GM19240 (cell line): ENCODE results near the gene MYOM3.

Experiments used
- DNase-seq: peaks from one replicate; pipeline ENCODE4 v3.0.0; 2011; ENCODE audit warnings: low spot score; ENCODE audit not compliant: insufficient read length

Gene MYOM3

DNA sequence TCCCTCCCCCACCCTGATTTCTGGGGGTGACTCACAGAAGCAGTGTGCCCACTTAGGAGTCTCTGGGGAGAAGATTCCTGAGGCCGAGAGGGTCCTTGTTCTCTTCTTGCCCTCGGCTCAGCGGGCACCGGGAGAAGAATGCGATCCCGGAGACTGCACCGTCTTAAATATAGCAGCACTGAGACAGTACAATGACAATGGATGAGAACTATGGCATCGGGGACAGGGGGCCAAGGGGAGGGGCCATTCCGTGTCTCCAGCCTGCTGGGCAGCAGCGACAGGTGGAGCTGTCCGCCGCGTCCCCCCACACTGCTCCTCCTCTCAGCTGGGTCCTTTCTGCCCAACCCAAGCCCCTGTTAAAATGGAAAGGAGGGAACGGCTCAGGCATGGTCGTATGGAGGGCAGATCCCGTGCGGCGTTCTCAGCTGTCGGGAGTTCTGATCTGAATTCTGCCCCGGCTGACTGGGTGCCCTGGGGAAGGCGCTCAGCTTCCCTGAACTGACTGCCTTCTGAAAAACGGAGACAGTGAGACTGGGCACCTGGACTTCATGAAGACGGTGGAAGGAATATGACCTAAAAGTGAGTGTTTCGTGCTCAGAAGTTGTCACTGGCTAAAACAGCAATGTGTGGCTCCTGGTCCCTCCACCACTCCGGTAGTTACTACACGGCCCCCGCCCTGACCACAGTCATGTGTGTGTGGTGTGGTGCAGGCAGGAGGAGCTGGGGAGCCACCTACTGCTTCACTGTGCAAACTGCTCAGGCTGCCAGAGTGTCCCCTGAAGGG lies at the start of gene MYOM3:
Gene MYOM3 (minus strand): TSS at position 140 of the 784 bp plus-strand sequence. CDS start 3,499 bp downstream, outside the sequence.
- peak; percentile 59 for DNase-seq

DNA sequence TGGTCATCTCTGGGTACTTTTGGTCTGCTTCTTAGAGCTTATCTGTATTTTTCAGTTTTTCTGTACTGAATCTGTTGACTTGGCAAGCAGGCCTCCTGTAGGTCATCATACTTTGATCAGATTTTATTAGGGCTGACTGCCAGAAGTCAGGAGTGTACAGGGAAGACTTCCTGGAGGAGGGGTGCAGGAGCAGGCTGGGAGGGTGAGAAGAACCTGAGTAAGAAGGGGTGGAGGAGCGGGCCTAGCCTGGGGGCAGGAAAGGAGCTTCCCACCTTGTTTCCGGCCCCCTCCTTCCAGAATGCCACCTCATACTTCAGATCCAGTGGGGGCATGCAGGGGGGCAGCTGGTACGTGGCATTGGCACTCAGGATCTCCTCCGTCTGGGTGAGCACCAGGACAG lies 49.3 kb upstream of the MYOM3 start:
- DNase-seq: no peak

GRCh38 chr1:24159366-24159765 lies 47.4 kb upstream of the MYOM3 start:
- no peak for DNase-seq

DNA sequence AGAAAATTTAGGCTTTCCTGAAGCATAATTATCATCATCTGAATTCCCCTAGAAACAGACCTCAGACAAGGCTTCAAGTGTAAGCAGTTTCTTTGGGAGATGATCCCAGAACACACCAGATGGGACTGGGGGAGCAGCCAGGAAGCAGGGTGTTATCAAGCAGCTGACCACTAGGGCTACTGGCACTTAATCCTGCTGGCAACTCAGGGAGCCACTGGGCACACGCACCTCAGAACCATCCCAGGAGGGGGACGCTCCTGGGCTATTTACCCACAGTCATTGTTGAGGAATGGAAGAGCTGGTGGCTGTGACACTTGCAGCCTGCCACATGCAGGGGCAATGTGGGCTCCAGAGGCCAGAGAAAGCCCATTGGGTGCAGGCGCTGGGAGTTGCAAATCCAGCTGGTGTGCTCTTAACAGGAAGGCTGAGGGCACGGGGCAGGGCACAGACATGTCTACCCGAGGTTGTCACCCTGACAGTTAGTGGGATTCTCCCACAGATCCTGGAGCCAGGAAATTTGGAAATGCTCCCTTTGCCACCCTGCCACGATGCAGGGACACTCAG lies 46.1 kb upstream of the MYOM3 start:
- DNase-seq: no peak

DNA sequence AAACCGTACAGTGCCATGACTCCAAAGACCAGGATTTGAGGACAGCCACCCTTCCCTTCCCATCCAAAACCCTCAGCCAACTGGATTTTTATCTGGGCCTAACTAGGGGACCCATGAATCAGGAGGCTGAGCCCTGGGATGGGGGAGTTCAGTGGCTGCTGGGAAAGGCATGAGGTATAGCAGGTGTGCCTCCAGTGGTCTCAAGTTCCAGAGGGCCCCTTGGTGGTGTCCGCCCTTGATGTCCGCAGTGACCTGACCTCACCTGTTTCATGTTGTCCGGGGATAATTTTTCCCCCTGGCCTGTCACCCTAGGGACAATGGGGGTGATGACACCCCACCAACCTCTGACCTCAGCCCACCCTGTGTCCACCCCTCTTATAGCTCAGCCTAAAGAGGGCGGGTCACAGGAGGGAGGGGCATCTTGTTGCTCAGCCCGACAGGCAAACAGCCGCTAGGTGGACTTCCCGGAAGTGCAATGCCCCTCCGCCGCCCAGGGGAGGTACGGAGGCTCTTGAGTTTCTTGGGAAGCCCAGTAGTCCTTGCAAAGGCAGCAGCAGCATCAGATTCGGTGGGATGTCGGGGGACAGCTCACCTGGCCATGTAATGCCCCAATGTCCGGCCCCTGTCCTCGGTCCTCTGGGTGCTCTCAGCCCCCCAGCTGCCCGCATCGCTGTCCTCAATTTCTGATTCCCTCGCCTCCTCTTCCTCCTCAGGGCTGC lies 44.8 kb upstream of the MYOM3 start:
- no peak for DNase-seq

DNA sequence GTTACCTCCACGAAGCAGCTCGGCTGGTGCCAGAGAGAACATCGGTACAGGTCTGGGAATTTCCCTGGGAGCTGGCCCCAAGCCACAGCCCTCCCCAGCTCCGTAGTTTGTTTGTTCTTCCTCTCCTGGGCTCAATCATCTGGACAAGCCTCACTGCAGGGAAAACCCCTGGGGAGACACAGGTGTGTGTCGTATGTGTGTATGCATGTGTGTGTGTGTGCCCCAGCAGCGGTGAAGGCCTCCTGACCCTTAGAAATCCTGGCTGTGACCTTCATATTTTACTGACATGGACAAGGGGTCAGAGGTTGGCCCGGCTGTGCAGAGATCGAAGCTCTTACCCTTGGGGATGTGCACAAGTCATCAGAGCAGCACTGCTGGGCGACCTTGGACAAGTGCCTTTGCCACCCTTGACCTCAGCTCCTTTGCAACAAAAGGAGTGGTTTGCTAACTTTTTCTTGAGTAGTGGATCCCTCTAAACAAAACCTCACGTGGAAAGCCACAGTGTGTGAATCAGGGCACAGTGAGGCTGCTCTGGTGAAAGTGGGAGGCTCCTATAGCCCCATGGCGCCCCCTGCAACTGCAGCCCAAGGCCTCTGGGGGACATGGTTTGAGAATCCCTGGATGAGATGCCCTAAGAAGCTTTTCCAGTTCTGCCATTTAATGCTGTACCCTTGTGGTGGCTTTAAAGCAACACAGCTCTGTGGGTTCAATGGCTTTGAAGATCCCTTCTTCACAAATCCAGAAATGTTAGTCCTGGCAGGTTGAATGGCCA lies 43.3 kb upstream of the MYOM3 start:
- DNase-seq: no peak

DNA sequence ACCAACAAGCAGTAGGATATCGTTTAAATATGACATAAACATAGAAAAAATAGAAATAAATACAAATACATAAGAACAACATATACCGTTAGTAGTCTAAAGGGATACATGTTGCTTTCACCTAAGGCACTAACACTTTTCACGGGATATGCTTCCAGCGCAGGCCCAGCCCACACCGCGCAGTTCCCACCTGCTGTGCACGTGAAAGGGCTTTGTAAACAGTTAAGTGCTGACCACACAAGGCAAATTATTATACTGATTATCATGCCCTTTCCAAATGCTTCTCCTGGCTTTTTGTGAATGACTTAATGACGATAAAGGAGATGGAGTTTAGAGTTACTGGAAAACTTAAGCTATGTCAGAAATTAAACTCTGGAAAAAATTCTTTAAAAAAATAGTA lies 42.3 kb upstream of the MYOM3 start:
- DNase-seq: no peak

DNA sequence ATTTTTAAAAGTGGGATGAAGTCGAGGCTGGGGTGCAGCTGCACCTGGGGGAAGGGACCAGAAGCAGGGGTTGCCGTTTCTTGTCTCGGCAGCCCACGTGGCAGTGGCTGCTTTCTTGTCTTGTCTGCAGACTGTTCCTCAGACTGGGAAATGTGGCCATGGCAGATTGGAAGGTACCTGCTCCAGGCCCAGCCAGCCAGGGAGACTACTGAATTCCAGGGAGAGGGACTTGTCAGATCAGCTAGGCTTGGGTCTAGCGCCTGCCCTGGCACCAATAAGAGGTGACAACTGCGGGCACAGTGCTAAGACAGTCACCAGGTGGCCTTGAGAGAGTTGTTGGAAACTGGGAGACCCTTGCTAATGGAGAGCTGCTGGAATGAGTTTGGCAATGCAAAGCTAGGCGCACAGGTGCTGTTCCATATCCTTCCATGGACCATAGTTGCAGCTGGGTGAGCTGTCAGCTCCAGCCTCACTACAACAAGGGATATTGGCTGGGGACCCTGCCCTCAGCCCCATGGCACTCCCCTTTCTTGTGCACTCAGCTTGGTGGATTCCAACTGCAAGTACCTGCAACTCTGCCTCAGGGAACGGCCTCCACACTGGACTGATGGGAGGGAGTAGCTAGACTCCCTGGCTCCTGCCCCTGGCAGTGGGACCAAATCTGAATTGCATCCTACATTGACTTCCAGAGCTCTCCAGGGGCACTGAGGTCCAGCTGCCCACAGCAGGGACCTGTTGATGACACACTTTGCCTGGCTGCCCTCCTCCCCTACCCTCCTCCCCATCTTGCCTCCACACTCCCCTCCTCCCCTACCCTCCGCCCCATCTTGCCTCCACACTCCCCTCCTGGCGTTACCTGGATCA lies 40.9 kb upstream of the MYOM3 start:
- DNase-seq: no peak

GRCh38 chr1:24151175-24151533 lies 39.2 kb upstream of the MYOM3 start:
- DNase-seq: no peak

DNA sequence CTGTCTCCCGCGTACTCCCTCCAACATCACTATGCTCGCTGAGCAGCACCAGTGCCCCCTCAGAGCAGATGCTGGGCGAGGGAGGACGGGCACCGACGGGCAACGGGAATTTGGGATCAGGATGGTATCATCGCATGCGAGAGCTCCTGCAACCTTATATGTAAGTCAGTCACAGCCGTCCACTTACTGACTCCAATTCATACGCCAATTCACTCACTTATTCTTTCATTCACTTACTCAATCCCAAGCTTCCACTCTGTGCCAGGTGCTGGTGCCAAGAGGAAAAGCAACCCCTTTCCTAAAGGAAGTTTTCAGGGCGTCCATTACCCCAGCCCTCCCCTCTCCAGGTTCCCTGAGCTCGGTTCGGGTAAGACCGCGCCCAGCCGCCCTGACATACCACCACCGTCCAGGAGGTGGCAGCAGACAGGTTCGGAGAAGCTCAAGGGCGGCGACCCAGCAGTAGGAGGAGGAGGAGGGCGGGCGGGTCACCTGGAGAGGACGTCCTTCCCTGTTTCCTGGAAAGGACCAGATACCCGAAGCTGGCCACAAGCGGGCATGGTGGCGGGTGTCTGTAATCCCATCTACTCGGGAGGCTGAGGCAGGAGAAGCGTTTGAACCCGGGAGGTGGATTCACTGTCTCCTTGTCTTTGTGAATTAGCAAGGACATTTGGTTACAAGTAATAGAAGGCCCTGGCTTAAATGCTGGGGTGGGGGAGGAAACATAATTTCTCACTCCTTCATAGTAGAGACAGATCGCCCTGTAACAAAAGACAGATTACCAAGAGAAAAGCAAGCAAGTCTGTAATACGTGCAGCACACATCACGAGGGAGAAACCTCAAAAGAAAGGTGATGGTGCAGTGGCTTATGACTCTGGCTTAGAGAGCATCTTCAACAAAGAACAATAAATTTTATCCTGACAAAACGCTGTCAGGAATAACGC lies 38.6 kb upstream of the MYOM3 start:
- DNase-seq: peak; percentile 84

GRCh38 chr1:24149866-24150233 lies 37.9 kb upstream of the MYOM3 start:
- DNase-seq: no peak

DNA sequence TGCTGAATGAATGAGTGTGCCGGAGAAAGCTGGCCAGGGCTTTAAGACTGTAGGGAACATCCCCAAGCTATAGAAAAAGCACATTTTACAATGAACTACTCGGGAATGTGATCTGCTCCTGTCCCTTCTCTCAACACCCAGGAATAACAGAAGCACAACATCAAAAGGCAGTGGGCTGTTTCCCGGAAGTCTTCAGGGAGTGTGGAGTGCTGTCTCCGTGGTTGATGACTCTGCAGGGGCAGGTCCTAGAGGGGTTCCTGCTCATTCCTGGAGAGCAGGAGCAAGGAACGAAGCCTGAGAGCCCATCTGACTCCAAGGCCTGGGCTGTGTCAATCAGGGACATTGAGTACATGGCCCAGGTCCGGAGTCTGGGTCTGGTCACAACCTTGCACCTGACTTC lies 35.9 kb upstream of the MYOM3 start:
- no peak for DNase-seq

DNA sequence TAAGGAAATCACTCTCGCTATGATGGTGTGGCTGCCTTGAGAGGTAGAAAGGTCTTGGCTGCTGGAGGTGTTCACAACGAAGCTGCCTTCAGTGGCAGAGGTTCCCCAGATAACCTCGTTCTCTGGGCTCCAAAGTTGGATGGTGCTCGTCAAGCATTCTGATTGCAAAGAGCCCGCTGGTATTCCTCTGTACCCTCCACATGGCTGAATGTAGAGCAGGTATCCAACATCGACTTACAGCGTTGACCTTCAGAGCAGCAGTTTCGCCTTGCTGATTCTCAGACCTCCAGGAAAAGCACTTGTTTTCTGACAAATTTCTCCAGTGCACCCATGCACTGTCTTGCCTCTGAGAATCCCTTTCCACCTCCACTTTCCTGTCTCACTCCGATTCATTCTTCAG lies 35.3 kb upstream of the MYOM3 start:
- no peak for DNase-seq

DNA sequence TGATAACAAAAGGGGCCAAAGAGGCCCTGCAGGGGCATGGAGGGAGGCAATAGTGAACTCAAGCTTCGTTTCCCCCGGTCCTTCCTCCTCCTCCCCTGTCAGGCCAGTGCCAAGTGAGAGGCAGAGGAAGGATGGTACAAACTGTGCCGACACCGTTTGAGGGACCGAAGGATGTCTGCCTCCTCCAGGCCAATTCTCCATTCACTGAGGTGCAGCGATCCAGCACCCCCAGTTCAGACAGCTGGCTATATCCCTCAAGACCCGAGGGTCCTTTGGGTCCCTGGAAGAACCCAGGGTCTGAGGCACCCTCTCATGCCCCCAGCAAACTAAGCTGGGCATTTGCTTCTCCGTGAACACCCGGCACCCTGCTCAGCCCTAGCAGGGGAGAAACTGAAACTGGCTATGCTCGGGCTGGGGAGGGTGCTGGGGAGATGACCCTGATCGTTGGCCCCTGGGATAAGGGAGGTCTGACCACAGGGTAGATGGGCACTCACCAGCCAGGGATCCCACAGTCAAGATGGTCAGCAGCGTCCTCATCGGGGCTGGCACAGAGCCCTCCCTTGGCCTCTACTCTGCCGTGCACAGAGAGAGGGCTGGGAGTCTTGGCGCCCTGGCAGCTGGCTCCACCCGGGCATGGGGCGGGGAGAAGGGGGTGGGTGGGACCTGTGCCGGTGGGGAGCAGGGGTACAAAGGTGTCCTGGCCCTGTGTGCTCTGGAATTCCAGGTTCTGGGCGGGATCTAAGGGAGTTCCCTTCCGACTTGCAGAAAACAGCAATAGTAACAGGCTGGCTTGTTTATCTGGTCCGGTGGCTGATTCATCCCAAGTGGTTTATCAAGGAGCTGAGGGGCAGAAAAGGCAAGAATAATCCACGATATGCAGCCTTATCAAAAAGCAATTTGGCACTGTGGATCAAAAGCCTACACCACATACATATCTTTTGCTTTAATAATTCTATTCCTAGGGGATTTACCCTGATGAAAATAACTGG lies 30.9 kb upstream of the MYOM3 start, which contains the start of gene IL22RA1:
Gene IL22RA1 (minus strand): TSS at position 595 of the 989 bp plus-strand sequence. CDS start 58 bp downstream, at position 537.
- DNase-seq: no peak

DNA sequence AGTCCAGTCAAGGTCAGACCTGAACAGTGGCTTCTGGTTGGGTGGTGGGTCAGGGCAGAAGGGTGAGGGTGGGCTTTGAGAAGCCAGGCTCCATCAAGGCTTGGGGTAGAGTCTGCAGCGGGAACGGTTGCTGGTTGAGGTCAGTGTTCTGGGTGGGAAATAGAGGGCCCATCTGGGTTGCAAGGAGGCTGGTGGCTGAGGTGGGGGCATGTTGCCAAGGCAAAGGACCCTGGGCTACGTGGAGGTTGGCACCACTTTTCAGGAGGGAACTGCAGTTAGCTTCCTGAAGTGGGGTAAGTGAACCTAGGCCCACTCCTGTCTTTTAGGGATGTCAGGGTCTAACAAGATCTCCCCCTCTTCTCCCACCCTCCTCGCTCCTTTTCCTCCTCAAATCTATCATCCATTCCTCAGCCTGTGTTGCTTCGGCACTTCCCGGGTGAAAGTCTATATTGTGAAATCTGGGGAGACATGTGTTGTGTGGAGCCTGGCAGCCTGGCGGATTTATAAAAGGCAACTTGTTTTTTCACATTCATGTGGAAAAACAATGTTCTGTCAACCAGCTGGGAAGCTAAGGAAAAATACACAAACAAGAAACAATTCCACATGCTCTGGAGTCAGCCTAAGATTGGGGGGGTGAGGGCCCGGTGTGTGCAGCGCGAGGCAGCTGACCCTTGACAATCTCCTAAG lies 29.5 kb upstream of the MYOM3 start:
- DNase-seq: no peak

- DNase-seq: no peak
These were observed 28.8 kb upstream of the MYOM3 start for GRCh38 chr1:24140741-24141181.

- no peak for DNase-seq
These were observed 28.0 kb upstream of the MYOM3 start for GRCh38 chr1:24139841-24140425.

- DNase-seq: no peak
These were observed 27.2 kb upstream of the MYOM3 start for GRCh38 chr1:24139222-24139489.
